Measurements from ENCODE around the gene GDPD5.
"Not testable (repeated sequence)": the region's sequence is repeated elsewhere in the genome, so short reads cannot be mapped to it uniquely, and the experiment has no call there.

Gene GDPD5

GRCh38 chr11:75423721-75424120, 102.0 kb downstream of the GDPD5 start:
- no peak for DNase-seq

- DNase-seq: no peak
These were observed 103.2 kb downstream of the GDPD5 start for GRCh38 chr11:75422248-75423231.

- no peak for DNase-seq
These were observed 103.9 kb downstream of the GDPD5 start for GRCh38 chr11:75421902-75422247.

- no peak for DNase-seq
These were observed 104.6 kb downstream of the GDPD5 start for GRCh38 chr11:75421035-75421602.

GRCh38 chr11:75420224-75421034, 105.3 kb downstream of the GDPD5 start:
- no peak for DNase-seq

- DNase-seq: no peak
These were observed 111.9 kb downstream of the GDPD5 start for GRCh38 chr11:75413864-75414263.

GRCh38 chr11:75413146-75413545, 112.6 kb downstream of the GDPD5 start:
- not testable (repeated sequence) for DNase-seq

- not testable (repeated sequence) for DNase-seq
These were observed 115.8 kb downstream of the GDPD5 start for GRCh38 chr11:75409971-75410370.

GRCh38 chr11:75408957-75409219, 116.9 kb downstream of the GDPD5 start:
- DNase-seq: no peak

GRCh38 chr11:75406338-75406777, 119.4 kb downstream of the GDPD5 start:
- no peak for DNase-seq

- no peak for DNase-seq
These were observed 121.6 kb downstream of the GDPD5 start for GRCh38 chr11:75403983-75404658.

- no peak for DNase-seq
These were observed 122.7 kb downstream of the GDPD5 start for GRCh38 chr11:75403037-75403436.

GRCh38 chr11:75402002-75402773, 123.6 kb downstream of the GDPD5 start:
- DNase-seq: no peak

- peak; percentile 34 for DNase-seq
These were observed 125.4 kb downstream of the GDPD5 start for GRCh38 chr11:75400146-75400865.

- DNase-seq: peak; percentile 90
These were observed 126.2 kb downstream of the GDPD5 start, which contains the start of gene RPS3 for GRCh38 chr11:75399344-75400145. TSS of gene RPS3 (plus strand) at chr11:75399518. CDS start at chr11:75399548, 30 bp downstream.

- DNase-seq: no peak
These were observed 126.8 kb downstream of the GDPD5 start for GRCh38 chr11:75398906-75399305.

GRCh38 chr11:75394085-75394840, 131.5 kb downstream of the GDPD5 start:
- DNase-seq: no peak

- DNase-seq: no peak
These were observed 135.8 kb downstream of the GDPD5 start for GRCh38 chr11:75389925-75390324.

- DNase-seq: no peak
These were observed 136.5 kb downstream of the GDPD5 start for GRCh38 chr11:75389276-75389605.
